Lung (tissue), 12 donors: ENCODE measurements around the gene CXCR6. TPM values are rescaled to one million over a fixed set of nuclear protein-coding genes. Genes with fewer than 3 reads are reported as not detected.

Source experiments
- ATAC-seq: fragments of 200-7000 bp; cut with Tn5 transposase; one replicate; pipeline ENCODE4 v1.9.1; 2020; ENCODE audit warnings: moderate number of reproducible peaks; ENCODE audit not compliant: insufficient read depth, low FRiP score
- DNase-seq, 3 donors: peaks; one replicate each; pipeline ENCODE4 v3.0.0-alpha.2; 2013 to 2017
- H3K27ac ChIP-seq, 2 donors: one replicate each; pipeline ENCODE4 v1.5.1; 2013; ENCODE audit warnings: mild to moderate bottlenecking in 2 of 2, moderate library complexity in 2 of 2, control low read depth in 1 of 2, inconsistent platforms in 1 of 2, low read depth in 1 of 2, low read length in 1 of 2
- H3K27me3 ChIP-seq, 3 donors: one replicate each; pipeline ENCODE4 v1.5.1; 2013; ENCODE audit warnings: low read length in 2 of 3; ENCODE audit not compliant: control insufficient read depth in 3 of 3, insufficient read depth in 3 of 3
- H3K36me3 ChIP-seq, 4 donors: one replicate each; pipeline ENCODE4 v1.5.1; 2013; ENCODE audit warnings: low read length in 4 of 4, mild to moderate bottlenecking in 1 of 4, moderate library complexity in 1 of 4; ENCODE audit not compliant: control insufficient read depth in 4 of 4, insufficient read depth in 4 of 4
- H3K4me1 ChIP-seq, 5 donors: one replicate each; pipeline ENCODE4 v1.5.1; 2013; ENCODE audit warnings: low read length in 5 of 5, mild to moderate bottlenecking in 2 of 5, moderate library complexity in 1 of 5; ENCODE audit not compliant: control insufficient read depth in 5 of 5, insufficient read depth in 5 of 5
- H3K4me3 ChIP-seq: one replicate; pipeline ENCODE4 v1.5.1; 2013; ENCODE audit warnings: mild to moderate bottlenecking, control low read depth, moderate library complexity
- H3K9ac ChIP-seq, 2 donors: one replicate each; pipeline ENCODE4 v1.5.1; 2013; ENCODE audit warnings: low read length in 2 of 2, control low read depth in 1 of 2; ENCODE audit not compliant: insufficient read depth in 1 of 2
- H3K9me3 ChIP-seq, 4 donors: one replicate each; pipeline ENCODE4 v1.5.1; 2013; ENCODE audit warnings: low read length in 3 of 4, mild to moderate bottlenecking in 1 of 4, moderate library complexity in 1 of 4; ENCODE audit not compliant: control insufficient read depth in 4 of 4, insufficient read depth in 3 of 4
- WGBS, 2 donors: extraction: QIAGEN DNeasy Blood & Tissue Kit; methylation state at CpG; one replicate each; pipeline ENCODE4 v1.1.7; 2013; 5-methylcytosine and 5-hydroxymethylcytosine counted together
- polyA plus RNA-seq, 2 donors: library from polyadenylated mRNA; stranded (reverse); fragments of 200-250 nt; gene quantifications; one replicate each; pipeline ENCODE4 v1.2.1, GENCODE V29; 2013
- total RNA-seq, 2 donors: library from RNA; depleted of rRNA in 1 of 2; stranded (reverse); fragments of >200 nt in 1 of 2; gene quantifications; one replicate each; pipeline ENCODE4 v1.2.1, GENCODE V29; 2014 to 2021
- TF ChIP-seq, protein P1 (sequence below): IDR thresholded peaks from 2 replicates; pipeline ENCODE4 v1.5.1; 2012; ENCODE audit warnings: mild to moderate bottlenecking; ENCODE audit errors: control extremely low read depth, extremely low read depth
- donor health status: control.
- donor health status: control.
- donor health status: Bipolar disorder and iron deficiency.
- donor health status: healthy.
- donor health status: DM: yes; HTN: yes; CAD: no.

Gene CXCR6
- total and polyA plus RNA-seq, 4 donors = 1.0 to 4.3 (median 2.0) TPM

DNA sequence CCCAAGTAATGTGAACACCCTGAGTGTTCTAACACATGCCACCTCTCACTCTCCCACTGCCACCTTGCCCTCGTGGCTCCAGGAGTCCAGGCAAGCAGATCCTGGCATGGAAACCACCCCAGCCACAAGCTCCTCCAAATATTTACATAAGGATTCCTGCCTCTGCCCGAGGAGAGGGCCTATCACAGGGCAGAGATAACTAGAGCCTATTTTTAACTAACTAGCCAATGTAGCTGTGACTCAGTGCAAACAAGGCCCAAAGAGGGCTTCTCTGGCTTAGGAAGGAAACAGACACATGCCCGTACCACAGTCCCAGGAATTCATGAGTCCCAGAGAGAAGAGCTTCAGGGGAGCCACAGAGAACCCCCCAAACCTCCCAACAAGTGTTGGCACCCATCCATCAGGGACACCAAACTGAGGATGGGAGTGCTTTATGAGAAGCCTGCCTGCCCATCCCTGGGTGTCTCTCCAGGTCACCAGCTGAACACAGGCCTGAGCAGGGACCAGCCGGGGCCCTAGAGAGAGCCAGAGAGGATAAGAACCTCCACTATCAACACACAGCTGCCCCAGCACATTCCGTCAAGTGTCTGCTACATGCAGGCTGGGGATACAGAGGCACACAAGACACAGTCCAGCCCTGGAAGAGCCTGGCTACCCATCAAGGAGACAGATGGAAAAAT is 43.2 kb downstream of the CXCR6 start:
- DNase-seq (peak in 2 of 3 donors; percentile 11 to 23), ATAC-seq (peak; percentile 76)
- H3K36me3 ChIP-seq = peaks cover 9 to 21% (median 16%) of the 10 kb centered on the region in 4 donors
- no peak overlapping the region for H3K4me3 ChIP-seq
- no peaks in the 10 kb centered on the region for H3K9me3 ChIP-seq
- H3K27me3 ChIP-seq = no peaks in the 10 kb centered on the region
- H3K27ac ChIP-seq = peak overlapping the region; percentile 84 to 94
- H3K9ac ChIP-seq = no peak overlapping the region
- WGBS, 2 donors = 57 to 70% methylated on average over 5 of the region's 5 CpGs
- TF ChIP-seq, protein P1, sequence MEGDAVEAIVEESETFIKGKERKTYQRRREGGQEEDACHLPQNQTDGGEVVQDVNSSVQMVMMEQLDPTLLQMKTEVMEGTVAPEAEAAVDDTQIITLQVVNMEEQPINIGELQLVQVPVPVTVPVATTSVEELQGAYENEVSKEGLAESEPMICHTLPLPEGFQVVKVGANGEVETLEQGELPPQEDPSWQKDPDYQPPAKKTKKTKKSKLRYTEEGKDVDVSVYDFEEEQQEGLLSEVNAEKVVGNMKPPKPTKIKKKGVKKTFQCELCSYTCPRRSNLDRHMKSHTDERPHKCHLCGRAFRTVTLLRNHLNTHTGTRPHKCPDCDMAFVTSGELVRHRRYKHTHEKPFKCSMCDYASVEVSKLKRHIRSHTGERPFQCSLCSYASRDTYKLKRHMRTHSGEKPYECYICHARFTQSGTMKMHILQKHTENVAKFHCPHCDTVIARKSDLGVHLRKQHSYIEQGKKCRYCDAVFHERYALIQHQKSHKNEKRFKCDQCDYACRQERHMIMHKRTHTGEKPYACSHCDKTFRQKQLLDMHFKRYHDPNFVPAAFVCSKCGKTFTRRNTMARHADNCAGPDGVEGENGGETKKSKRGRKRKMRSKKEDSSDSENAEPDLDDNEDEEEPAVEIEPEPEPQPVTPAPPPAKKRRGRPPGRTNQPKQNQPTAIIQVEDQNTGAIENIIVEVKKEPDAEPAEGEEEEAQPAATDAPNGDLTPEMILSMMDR = no peak
- H3K4me1 ChIP-seq = peaks cover 28 to 53% (median 40%) of the 10 kb centered on the region in 5 donors

DNA sequence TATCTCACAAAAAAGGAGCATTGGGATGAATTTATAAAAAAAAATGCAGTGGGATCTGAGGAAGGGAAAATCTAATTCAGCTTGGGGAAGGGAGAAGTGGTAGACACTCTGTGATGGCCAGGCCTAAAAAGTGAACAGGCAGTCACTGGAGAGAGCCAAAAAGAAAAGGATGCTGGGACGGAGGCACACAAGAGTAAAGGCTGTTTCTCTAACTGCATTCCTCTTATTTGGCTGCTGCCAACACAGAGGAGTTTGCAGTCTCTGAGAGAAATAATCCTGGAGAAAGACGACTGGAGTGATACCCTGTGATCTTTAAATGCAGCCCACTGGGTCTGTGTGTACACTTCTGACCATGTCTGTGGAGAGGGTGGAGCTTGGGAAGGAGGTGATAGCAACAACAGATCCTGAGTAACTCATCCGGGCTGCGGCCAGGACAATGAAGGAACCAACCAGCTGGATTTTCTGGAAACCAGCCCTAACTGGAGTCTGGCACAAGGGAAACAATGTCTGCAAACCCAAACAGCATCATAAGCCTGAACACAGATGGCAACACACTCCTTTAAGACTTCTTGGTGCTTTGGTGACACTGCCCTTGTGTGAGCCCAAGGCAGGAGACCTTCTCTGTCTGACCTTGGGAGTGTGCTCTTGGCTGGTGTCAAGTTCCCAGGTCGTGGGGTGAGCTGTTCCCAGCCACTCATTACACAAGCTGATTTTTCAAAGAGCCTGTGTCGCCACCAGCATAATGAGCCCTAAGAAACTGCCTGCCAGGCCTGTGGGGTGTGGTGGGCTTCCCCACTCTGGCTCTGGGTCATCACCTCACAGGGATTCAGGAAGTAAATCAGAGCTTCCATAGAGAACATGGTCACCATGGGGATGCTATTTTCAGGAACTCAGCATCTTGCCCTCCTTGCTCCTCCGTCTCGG is 44.4 kb downstream of the CXCR6 start:
- WGBS, 2 donors = 44 to 48% methylated on average over 8 of the region's 8 CpGs
- peaks cover 28 to 54% (median 44%) of the 10 kb centered on the region in 5 donors for H3K4me1 ChIP-seq
- no peak for ATAC-seq

DNA sequence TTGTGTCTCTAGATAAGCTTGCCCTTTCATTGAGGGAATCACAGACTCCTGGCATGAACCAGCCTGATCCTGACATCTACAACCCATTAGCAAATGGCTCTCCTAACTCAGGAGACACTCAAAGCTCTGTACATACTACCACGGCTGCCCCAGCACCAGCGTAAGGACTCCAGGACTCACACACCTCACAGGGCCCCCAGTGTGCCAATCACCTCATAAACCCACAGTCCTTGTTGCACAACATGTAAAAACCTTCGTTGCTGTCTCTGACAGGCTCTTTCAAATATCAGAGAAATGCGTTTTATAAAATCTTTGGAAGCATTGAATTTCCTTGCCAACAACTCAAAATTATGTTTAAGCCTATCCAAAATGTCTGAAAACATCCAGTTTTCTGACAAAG is 45.1 kb downstream of the CXCR6 start:
- H3K9ac ChIP-seq = no peak overlapping the region
- peak overlapping the region; percentile 84 to 91 for H3K27ac ChIP-seq
- WGBS, 2 donors = 41 to 52% methylated on average over 4 of the region's 4 CpGs
- no peaks in the 10 kb centered on the region for H3K27me3 ChIP-seq
- no peaks in the 10 kb centered on the region for H3K9me3 ChIP-seq
- H3K36me3 ChIP-seq = peaks cover 2 to 11% (median 8%) of the 10 kb centered on the region in 4 donors
- TF ChIP-seq, protein P1 = no peak
- ATAC-seq (no peak), DNase-seq (no peak)
- H3K4me3 ChIP-seq = no peak overlapping the region
- H3K4me1 ChIP-seq = peaks cover 28 to 57% (median 44%) of the 10 kb centered on the region in 5 donors

More for the DNA sequence above, 44.4 kb downstream of the CXCR6 start:
- Histone ChIP-seq H3K4me3 (no peak overlapping the region), H3K9me3 (no peaks in the 10 kb centered on the region), H3K27ac (peak overlapping the region; percentile 84 to 91), H3K36me3 (peaks cover 9 to 15% (median 12%) of the 10 kb centered on the region in 4 donors), H3K9ac (peak overlapping the region in 1 of 2 donors; percentile 6), H3K27me3 (no peaks in the 10 kb centered on the region)
- TF ChIP-seq, protein P1 = no peak
- peak; percentile 78 to 91 (median 89) for DNase-seq
